Activated CD4-positive, alpha-beta T cell treated with anti-CD3 and anti-CD28 coated beads for 36 hours (primary cell): ENCODE measurements around the gene TUBB1. TPM values are rescaled to one million over a fixed set of nuclear protein-coding genes. Genes with fewer than 3 reads are reported as not detected.

ENCODE experiments used
- ATAC-seq: fragments of 200-7000 bp; cut with Tn5 transposase; one replicate; pipeline ENCODE4 v1.10.0; 2021; ENCODE audit warnings: mild to moderate bottlenecking, moderate library complexity
- CTCF ChIA-PET: fragments of 350-600 bp; sonication (Branson Sonifier 250); formaldehyde crosslinking; loops from one replicate; lab custom pipeline; 2021; ENCODE audit warnings: antibody characterized with exemption; lab: Charles Lee
- POLR2A ChIA-PET: fragments of 350-600 bp; sonication (Branson Sonifier 250); formaldehyde crosslinking; loops from one replicate; lab custom pipeline; 2021; ENCODE audit warnings: antibody characterized with exemption, inconsistent platforms; lab: Charles Lee
- DNase-seq: peaks from one replicate; pipeline ENCODE4 v3.0.0-alpha.2; 2020
- H3K27ac Mint-ChIP-seq: one replicate; pipeline ENCODE4 v1.8.0; 2021; ENCODE audit warnings: mixed read lengths
- H3K27me3 Mint-ChIP-seq: one replicate; pipeline ENCODE4 v1.8.0; 2021; ENCODE audit warnings: mixed read lengths
- H3K36me3 Mint-ChIP-seq: one replicate; pipeline ENCODE4 v1.8.0; 2021; ENCODE audit warnings: low read depth, mixed read lengths
- H3K4me1 Mint-ChIP-seq: one replicate; pipeline ENCODE4 v1.8.0; 2021; ENCODE audit warnings: mixed read lengths
- H3K4me3 Mint-ChIP-seq: one replicate; pipeline ENCODE4 v1.8.0; 2021; ENCODE audit warnings: mild to moderate bottlenecking, moderate library complexity, mixed read lengths
- H3K9me3 Mint-ChIP-seq: one replicate; pipeline ENCODE4 v1.8.0; 2021; ENCODE audit warnings: low read depth, mixed read lengths
- intact Hi-C, 2 experiments: fragments of 100-400 bp; cut with DNase I in 1 of 2; cut with micrococcal nuclease in 1 of 2; formaldehyde crosslinking; loops; one replicate each; pipeline versions ENCODE4 v1.14.2 to v1.15.1; 2022 to 2024; cut with DNase I, micrococcal nuclease
- total RNA-seq, 2 experiments: library from RNA; stranded (reverse); gene quantifications; one replicate each; pipeline ENCODE4 v1.2.3, GENCODE V29; 2021

The TUBB1 gene
- total RNA-seq, 2 experiments from 2014 or later, result not detected

- POLR2A ChIA-PET, result no interaction called here
These were observed 45.0 kb downstream of the TUBB1 start for GRCh38 chr20:59064214-59064722.

GRCh38 chr20:59068534-59068933 lies 49.3 kb downstream of the TUBB1 start:
- Mint-ChIP-seq H3K27ac (no peak overlapping the region), H3K4me3 (no peak overlapping the region), H3K4me1 (peaks cover 4% of the 10 kb centered on the region), H3K27me3 (peaks cover 6% of the 10 kb centered on the region), H3K9me3 (no peaks in the 10 kb centered on the region), H3K36me3 (no peaks in the 10 kb centered on the region)
- POLR2A ChIA-PET, result no interaction called here
- DNase-seq (no peak), ATAC-seq (no peak)
- intact Hi-C loops, result no loop called here
- CTCF ChIA-PET, result interaction anchor here (0.8 kb wide), 1 partner anchor 34 kb away, joined by 3 read pairs; no protein-coding TSS in a partner anchor

More at GRCh38 chr20:59064214-59064722, 45.0 kb downstream of the TUBB1 start:
- no peak overlapping the region for H3K4me3 Mint-ChIP-seq
- no peaks in the 10 kb centered on the region for H3K36me3 Mint-ChIP-seq
- H3K4me1 Mint-ChIP-seq, result no peaks in the 10 kb centered on the region
- ATAC-seq (no peak), DNase-seq (no peak)
- H3K27me3 Mint-ChIP-seq, result peaks cover 3% of the 10 kb centered on the region
- H3K27ac Mint-ChIP-seq, result no peak overlapping the region
- intact Hi-C loops, result no loop called here
- no peaks in the 10 kb centered on the region for H3K9me3 Mint-ChIP-seq
- CTCF ChIA-PET, result interaction anchor here (0.5 to 1.9 kb wide), 7 partner anchors 14 to 1322 kb away, joined by 3 to 6 read pairs (median 3); no protein-coding TSS in a partner anchor

DNA sequence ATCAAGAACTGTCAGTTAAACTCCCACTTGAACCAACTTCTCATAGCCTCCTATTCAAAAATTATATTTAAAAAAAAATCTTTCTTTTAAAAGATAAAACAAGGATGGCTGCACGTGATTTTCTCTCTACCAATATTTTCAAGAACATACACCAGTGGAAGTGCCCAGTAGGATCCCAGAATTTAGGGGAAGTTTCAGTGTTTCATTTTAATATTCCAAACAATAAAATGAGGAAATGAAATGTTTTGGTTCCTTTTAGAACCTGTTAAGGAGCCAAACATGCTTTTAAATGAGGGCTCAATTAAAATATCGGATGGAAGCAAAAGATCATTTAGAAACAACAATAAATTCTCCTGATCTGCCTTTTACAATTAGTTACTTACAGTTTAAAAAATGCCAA lies 49.8 kb downstream of the TUBB1 start:
- Mint-ChIP-seq H3K9me3 (no peaks in the 10 kb centered on the region), H3K27ac (no peak overlapping the region), H3K36me3 (no peaks in the 10 kb centered on the region), H3K27me3 (peaks cover 6% of the 10 kb centered on the region), H3K4me1 (peaks cover 8% of the 10 kb centered on the region), H3K4me3 (no peak overlapping the region)
- POLR2A ChIA-PET, result no interaction called here
- ATAC-seq (no peak), DNase-seq (no peak)
- intact Hi-C loops, result no loop called here
- CTCF ChIA-PET, result interaction anchor here (0.7 kb wide), 1 partner anchor 165 kb away, joined by 3 read pairs; no protein-coding TSS in a partner anchor

DNA sequence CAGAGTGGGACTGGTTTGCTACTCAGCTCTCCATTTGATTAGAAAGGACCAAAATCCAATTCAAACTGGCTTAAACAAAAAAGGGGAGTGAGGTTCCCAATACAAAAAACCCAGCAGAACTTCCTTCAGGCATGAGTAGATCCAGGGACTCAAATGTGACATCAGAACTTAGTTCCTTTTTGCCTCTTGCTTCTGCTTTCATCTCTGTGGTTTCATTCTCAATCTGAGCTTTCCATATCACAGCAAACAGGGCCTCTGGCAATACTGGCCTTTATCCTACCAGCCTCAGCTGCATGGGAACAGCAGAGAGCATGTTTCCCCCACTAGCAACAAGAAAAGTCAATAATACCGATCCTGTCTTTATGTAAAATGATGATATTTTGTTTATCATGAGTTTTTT lies 52.0 kb downstream of the TUBB1 start:
- ChIA-PET POLR2A (no interaction called here), CTCF (interaction anchor here (0.8 to 1.4 kb wide), 4 partner anchors 9 to 388 kb away, joined by 3 to 5 read pairs (median 3); no protein-coding TSS in a partner anchor)
- no peak overlapping the region for H3K27ac Mint-ChIP-seq
- no peak overlapping the region for H3K4me3 Mint-ChIP-seq
- H3K9me3 Mint-ChIP-seq, result no peaks in the 10 kb centered on the region
- DNase-seq (no peak), ATAC-seq (peak; percentile 20)
- intact Hi-C loops, result loop anchor here (5.0 to 10.0 kb wide), 3 partner anchors 39 to 586 kb away; partner anchors contain the start of gene ATP5F1E (in 1 of the 2)
- no peaks in the 10 kb centered on the region for H3K36me3 Mint-ChIP-seq
- peaks cover 10% of the 10 kb centered on the region for H3K27me3 Mint-ChIP-seq
- peaks cover 30% of the 10 kb centered on the region for H3K4me1 Mint-ChIP-seq

GRCh38 chr20:59073582-59073981 lies 54.4 kb downstream of the TUBB1 start:
- Mint-ChIP-seq H3K4me3 (no peak overlapping the region), H3K27ac (no peak overlapping the region), H3K9me3 (no peaks in the 10 kb centered on the region), H3K4me1 (peaks cover 52% of the 10 kb centered on the region), H3K27me3 (peaks cover 18% of the 10 kb centered on the region), H3K36me3 (no peaks in the 10 kb centered on the region)
- intact Hi-C loops, result loop anchor here (5.0 to 10.0 kb wide), 3 partner anchors 41 to 589 kb away; partner anchors contain the start of gene ATP5F1E (in 1 of the 2)
- CTCF ChIA-PET, result interaction anchor here (0.6 to 1.8 kb wide), 8 partner anchors 9 to 199 kb away, joined by 3 to 9 read pairs (median 3); no protein-coding TSS in a partner anchor
- POLR2A ChIA-PET, result no interaction called here
- ATAC-seq, result no peak
- no peak for DNase-seq

GRCh38 chr20:59074456-59074855 lies 55.2 kb downstream of the TUBB1 start:
- intact Hi-C loops, result loop anchor here (1.0 to 10.0 kb wide), 6 partner anchors 26 to 590 kb away; partner anchors contain the start of genes ATP5F1E (in 2 of the 2) and NELFCD (in 1 of the 2)
- ATAC-seq (peak; percentile 79), DNase-seq (peak; percentile 31)
- Mint-ChIP-seq H3K9me3 (no peaks in the 10 kb centered on the region), H3K27ac (no peak overlapping the region), H3K36me3 (no peaks in the 10 kb centered on the region), H3K4me1 (peaks cover 52% of the 10 kb centered on the region), H3K27me3 (peaks cover 18% of the 10 kb centered on the region), H3K4me3 (no peak overlapping the region)
- CTCF ChIA-PET, result interaction anchor here (0.6 to 1.7 kb wide), 4 partner anchors 9 to 200 kb away, joined by 3 to 6 read pairs (median 3); no protein-coding TSS in a partner anchor
- POLR2A ChIA-PET, result no interaction called here

- intact Hi-C loops, result loop anchor here in 1 of 2 experiments (5.0 to 10.0 kb wide), 2 partner anchors 204 to 591 kb away; no protein-coding TSS in a partner anchor
- POLR2A ChIA-PET, result interaction anchor here (0.5 to 0.9 kb wide), 2 partner anchors 105 to 187 kb away, joined by 3 read pairs; no protein-coding TSS in a partner anchor
- Mint-ChIP-seq H3K4me3 (no peak overlapping the region), H3K27me3 (peaks cover 18% of the 10 kb centered on the region), H3K4me1 (peaks cover 52% of the 10 kb centered on the region), H3K27ac (no peak overlapping the region), H3K36me3 (no peaks in the 10 kb centered on the region), H3K9me3 (no peaks in the 10 kb centered on the region)
- CTCF ChIA-PET, result interaction anchor here (0.6 to 1.2 kb wide), 4 partner anchors 12 to 145 kb away, joined by 3 to 6 read pairs (median 3); no protein-coding TSS in a partner anchor
- ATAC-seq (peak; percentile 67), DNase-seq (peak; percentile 43)
These were observed 56.8 kb downstream of the TUBB1 start for GRCh38 chr20:59075934-59076508.

Other genes starting within 250 kb of the TUBB1 start
- 1 to 10 TPM; 1.1 to 1.9 TPM for gene GNAS-AS1, start 168.5 kb upstream of the TUBB1 start, total RNA-seq
- gene GNAS, start 166.7 kb upstream of the TUBB1 start, total RNA-seq, result 100 to 1,000 TPM; 713 to 965 TPM
- 100 to 1,000 TPM; 111 to 121 TPM for gene NELFCD, start 38.2 kb upstream of the TUBB1 start, total RNA-seq
- gene CTSZ, start 12.2 kb upstream of the TUBB1 start, total RNA-seq, result 10 to 100 TPM; 26.6 to 29.4 TPM
- 10 to 100 TPM; 63.5 to 76.1 TPM for gene ATP5F1E, start 12.9 kb downstream of the TUBB1 start, total RNA-seq
- gene PRELID3B, start 23.4 kb downstream of the TUBB1 start, total RNA-seq, result 100 to 1,000 TPM; 148 to 196 TPM
- 1 to 10 TPM; 7.0 to 8.6 TPM for gene ZNF831, start 144.4 kb downstream of the TUBB1 start, total RNA-seq